DND-41 (cell line): ENCODE results near the gene KHK.

Experiments used
- CTCF ChIP-seq: IDR thresholded peaks from 2 replicates; pipeline ENCODE4 v1.5.1; 2012; ENCODE audit warnings: borderline replicate concordance, low read length, moderate library complexity, mild to moderate bottlenecking; ENCODE audit not compliant: poor library complexity, severe bottlenecking; ENCODE audit errors: extremely low read depth
- EZH2 ChIP-seq: IDR thresholded peaks from 3 replicates; pipeline ENCODE4 v1.6.1; 2012; ENCODE audit warnings: borderline replicate concordance, low read depth, mild to moderate bottlenecking, moderate library complexity, low read length, inconsistent platforms; ENCODE audit not compliant: severe bottlenecking

- TF ChIP-seq CTCF (no peak), EZH2 (no peak)
Measured at GRCh38 chr2:27086724-27087593, at the start of gene KHK.
